B cell (primary cell): ENCODE data around the gene RRAGC.

Experiments
- CTCF ChIP-seq: fragments of 200-600 bp; IDR thresholded peaks from one replicate; pipeline ENCODE4 v1.8.0; 2022; ENCODE audit warnings: antibody characterized with exemption, mild to moderate bottlenecking
- EZH2 ChIP-seq: IDR thresholded peaks from 2 replicates; pipeline ENCODE4 v1.6.1; 2012; ENCODE audit warnings: borderline replicate concordance, low read depth, mild to moderate bottlenecking, moderate library complexity, low read length; ENCODE audit not compliant: insufficient read depth, poor library complexity, severe bottlenecking

- TF ChIP-seq CTCF: no peak
- no peak for TF ChIP-seq EZH2
These were observed 69.0 kb downstream of the RRAGC start for GRCh38 chr1:38790422-38791163.
